ENCODE results near the gene EEA1. TPM values are rescaled to one million over a fixed set of nuclear protein-coding genes. Genes with fewer than 3 reads are reported as not detected.
"Not testable (repeated sequence)": the region's sequence is repeated elsewhere in the genome, so short reads cannot be mapped to it uniquely, and the experiment has no call there.

EEA1 gene
- total RNA-seq, 1 donor from 2014 or later, result 22.2 TPM

DNA sequence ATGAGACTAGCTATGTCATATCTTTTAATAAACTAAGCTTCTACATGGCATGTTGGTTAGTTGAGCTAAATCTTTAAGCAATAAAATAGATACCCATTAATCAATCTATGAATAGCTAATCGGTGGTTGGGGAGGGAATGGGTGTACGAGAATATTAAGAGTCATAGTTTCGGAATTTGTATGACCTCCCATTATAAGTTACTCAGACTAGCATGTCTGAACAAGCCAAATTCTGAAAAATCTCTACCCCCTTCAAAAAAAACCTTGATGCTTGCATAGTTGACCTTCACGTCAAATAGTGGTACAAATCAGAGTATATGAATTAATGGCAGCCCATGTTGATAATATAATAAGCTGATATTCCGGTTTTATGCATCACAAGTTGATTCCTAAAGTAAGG is 166.3 kb downstream of the EEA1 start:
- intact Hi-C loops (cut with micrococcal nuclease), result no loop called here
- no peaks in the 10 kb centered on the region for H3K36me3 Mint-ChIP-seq (ENCODE audit: low read depth)
- no peak for DNase-seq
- H3K27ac Mint-ChIP-seq, result no peak overlapping the region
- H3K27me3 Mint-ChIP-seq, result peaks cover 22% of the 10 kb centered on the region
- H3K4me3 Mint-ChIP-seq, result no peak overlapping the region
- peaks cover 10% of the 10 kb centered on the region for H3K9me3 Mint-ChIP-seq
- peaks cover 2% of the 10 kb centered on the region for H3K4me1 Mint-ChIP-seq

DNA sequence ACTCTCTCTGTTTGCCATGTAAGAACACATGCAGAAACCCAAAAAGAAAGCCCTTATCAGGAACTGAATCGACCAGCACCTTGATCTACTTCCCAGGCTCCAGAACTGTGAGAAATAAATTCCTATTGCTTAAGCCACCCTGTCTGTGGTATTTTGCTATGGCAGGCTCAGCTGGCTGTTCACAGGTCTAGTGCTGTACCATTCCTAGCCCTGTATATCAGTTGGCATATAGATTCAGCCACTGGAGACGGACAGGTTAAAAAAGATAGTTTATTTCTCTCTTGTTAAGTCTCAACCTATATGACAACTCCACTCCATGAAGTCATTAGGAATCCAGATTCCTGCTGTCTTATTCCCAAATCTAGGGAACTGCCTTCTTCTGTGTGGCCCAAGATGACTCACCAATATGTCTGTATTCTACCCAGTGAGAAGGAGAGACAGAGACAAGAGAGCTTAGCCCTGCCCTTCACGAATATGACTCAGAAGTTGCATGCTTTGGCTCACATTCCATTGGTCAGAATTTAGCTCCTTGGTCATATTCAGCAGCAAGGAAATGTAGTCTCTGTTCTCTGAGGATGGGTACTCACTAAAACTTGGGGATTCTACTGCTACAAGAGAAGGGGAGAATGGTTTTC is 169.3 kb downstream of the EEA1 start:
- no peak overlapping the region for H3K4me3 Mint-ChIP-seq
- H3K4me1 Mint-ChIP-seq, result peaks cover under 1% of the 10 kb centered on the region
- DNase-seq, result no peak
- H3K36me3 Mint-ChIP-seq (ENCODE audit: low read depth), result no peaks in the 10 kb centered on the region
- intact Hi-C loops (cut with micrococcal nuclease), result no loop called here
- no peak overlapping the region for H3K27ac Mint-ChIP-seq
- H3K9me3 Mint-ChIP-seq, result peaks cover 10% of the 10 kb centered on the region
- H3K27me3 Mint-ChIP-seq, result peaks cover 30% of the 10 kb centered on the region

DNA sequence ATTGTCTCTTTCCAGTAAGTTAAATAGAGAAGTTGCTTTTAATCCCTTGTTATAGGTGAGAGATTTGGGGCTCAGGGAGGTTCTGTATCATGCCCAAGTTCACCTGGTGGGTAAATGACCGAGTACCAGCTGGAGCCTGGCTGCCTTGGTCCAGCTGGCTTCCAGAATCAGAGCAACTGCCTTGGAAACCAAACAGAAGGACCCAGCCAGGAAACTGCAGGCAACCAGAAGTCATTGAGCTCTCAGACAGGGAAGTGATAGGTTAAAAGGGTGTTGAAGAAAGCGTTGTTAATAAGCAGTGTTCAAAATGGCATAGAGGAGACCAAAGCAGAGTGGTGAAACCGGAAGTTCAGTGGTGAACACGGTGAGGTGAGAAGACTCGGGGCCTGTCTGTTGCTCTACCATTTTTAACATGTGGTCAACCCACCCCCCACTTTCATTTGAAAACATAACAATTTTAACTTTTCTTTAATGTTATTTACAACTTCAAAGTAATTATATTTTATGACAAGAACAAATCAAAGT is 171.4 kb downstream of the EEA1 start:
- Mint-ChIP-seq H3K27ac (no peak overlapping the region), H3K4me1 (no peaks in the 10 kb centered on the region), H3K27me3 (peaks cover 24% of the 10 kb centered on the region), H3K4me3 (no peak overlapping the region), H3K9me3 (peaks cover 10% of the 10 kb centered on the region), H3K36me3 (ENCODE audit: low read depth) (no peaks in the 10 kb centered on the region)
- intact Hi-C loops (cut with micrococcal nuclease), result no loop called here
- DNase-seq, result no peak

DNA sequence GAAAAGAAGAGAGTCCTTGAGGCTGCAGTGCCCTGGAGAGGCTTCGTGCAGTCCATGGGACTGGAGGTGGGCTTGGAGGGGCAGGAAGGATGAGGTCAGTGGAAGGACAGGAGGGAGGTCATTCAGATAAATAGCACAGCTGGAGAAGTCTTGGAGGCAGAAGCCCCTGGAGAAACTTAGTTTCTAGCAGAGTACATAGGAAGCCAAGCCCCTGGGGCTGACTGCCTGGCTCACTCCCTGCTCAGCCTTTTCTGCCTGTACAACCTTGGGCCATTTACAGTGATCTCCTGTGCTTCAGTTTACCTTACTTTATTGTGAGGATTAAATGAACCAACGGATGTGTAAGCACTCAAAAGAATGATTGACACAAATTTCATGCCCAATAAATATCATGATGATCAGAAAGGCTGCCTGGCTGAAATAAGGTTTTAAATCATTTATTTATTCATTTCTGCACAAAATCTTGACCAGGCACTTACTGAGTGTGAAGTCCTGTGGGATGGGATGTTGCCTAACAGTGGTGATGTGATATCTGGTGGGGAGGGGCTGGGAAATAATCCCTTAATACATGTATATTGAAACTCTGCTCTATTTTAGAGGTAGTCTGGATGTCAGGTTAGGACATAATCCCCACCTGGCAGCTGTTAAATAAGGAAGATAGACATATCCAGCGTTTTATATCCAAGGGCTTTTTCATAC is 172.0 kb downstream of the EEA1 start:
- Mint-ChIP-seq H3K27ac (no peak overlapping the region), H3K27me3 (peaks cover 24% of the 10 kb centered on the region), H3K4me1 (no peaks in the 10 kb centered on the region), H3K9me3 (peaks cover 10% of the 10 kb centered on the region), H3K4me3 (no peak overlapping the region), H3K36me3 (ENCODE audit: low read depth) (no peaks in the 10 kb centered on the region)
- DNase-seq, result no peak
- intact Hi-C loops (cut with micrococcal nuclease), result no loop called here

DNA sequence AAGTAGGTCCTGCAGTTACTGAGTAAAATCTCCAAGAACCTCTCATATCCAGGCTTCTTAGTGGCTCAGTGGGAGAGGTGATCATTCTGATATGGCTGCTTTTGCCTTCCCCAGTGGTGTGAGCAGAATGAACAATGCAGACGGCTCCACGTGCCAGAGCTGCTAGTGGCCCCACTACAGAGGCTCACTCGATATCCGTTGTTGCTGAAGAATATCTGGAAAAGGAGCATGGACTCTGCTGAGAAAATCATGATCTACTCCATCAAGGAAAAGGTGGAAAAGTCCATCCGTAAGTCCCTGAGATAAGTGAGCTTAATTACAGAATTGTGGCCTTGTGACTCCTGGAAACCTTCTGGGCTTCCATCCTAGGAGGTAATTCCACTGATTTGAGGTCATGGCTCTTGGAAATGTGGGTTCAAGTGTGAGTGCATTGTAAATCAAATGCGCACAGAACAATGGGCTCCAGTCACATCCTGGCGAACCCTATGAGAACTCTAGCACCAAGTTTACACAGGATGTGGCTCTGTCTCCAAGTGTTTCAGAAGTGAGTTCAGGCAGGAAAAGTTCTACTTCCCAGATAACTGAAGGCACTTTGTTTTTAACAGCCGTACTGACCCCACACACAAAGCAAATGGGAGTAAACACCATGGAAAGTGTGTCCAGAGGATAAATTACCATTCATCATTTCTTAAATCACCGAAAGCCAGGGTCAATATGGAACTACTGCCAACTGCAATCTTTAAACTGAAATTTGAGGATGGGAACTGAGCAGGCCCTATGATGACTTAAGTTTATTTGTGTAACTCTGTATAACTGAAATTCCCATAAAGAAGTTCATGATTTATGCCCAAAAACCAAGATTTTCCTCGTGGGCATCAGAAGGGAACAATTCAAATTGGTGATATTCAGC is 174.9 kb downstream of the EEA1 start:
- H3K9me3 Mint-ChIP-seq, result peaks cover 10% of the 10 kb centered on the region
- no peaks in the 10 kb centered on the region for H3K4me1 Mint-ChIP-seq
- peak; percentile 29 for DNase-seq
- H3K27ac Mint-ChIP-seq, result no peak overlapping the region
- H3K27me3 Mint-ChIP-seq, result peaks cover 19% of the 10 kb centered on the region
- intact Hi-C loops (cut with micrococcal nuclease), result no loop called here
- H3K4me3 Mint-ChIP-seq, result no peak overlapping the region
- no peaks in the 10 kb centered on the region for H3K36me3 Mint-ChIP-seq (ENCODE audit: low read depth)

DNA sequence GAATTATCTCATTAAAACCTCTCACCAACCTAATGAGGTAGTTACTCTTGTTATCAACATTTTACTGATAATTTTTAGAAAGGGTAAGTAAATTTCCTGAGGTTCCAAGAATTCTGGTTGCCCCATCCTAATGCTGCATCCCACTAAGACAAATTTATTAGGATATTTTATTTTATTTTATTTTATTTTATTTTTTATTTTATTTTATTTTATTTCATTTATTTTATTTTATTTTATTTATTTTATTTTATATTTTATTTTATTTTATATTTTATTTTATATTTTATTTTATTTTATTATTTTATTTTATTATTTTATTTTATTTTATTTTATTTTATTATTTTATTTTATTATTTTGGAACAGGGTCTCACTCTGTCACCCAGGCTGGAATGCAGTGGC is 179.4 kb downstream of the EEA1 start:
- H3K4me1 Mint-ChIP-seq; H3K9me3 Mint-ChIP-seq; DNase-seq; H3K4me3 Mint-ChIP-seq; H3K27ac Mint-ChIP-seq; H3K27me3 Mint-ChIP-seq; intact Hi-C loops (cut with micrococcal nuclease); H3K36me3 Mint-ChIP-seq (ENCODE audit: low read depth): not testable (repeated sequence)

DNA sequence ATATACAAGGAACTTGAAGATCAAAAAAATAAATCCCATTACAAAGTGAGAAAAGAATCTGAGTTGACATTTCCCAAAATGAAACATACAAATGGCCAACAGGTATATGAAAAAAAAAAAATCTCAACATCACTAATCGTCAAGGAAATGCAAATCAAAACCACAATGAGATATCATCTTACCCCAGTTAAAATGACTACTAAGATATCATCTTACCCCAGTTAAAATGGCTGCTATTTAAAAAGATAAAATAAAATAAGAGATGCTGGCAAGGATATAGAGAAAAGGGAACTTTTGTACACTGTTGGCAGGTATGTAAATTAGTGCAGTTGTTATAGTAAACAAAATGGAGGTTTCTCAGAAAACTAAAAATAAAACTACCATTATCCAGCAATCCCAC is 181.9 kb downstream of the EEA1 start:
- intact Hi-C loops (cut with micrococcal nuclease), result no loop called here

DNA sequence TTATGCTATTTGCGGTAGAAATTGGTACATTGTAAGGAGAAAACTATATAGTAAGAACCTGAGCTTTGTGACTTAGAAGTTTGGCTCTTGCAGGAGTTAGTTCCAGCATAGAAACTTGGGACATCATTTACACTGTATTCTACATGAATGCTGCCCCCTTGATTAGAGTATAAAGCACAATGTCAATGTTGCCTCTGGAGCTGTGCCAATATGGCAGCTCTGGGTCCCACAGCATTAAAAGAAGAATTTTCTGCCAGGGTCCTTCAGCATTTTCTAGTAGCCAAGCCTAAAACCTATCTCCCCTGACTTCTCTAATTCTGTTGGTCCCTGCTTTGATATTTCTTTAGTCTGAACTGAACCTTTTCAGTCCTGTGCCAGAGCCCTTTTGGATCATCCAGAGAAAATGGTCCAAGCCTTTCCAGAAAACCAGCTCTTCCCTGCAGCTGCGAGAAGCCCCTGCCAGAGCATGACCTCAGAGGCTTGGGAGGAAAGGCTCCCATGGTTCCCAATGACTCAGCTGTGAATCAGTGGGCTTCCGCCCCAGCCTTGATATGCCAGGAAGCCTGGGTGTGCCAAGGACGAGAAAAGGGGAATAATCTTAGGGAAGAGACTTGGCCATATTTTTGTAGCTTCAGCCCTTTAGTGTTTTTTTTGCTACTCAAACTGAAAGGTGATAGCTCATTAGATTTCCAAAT is 183.1 kb downstream of the EEA1 start:
- no peaks in the 10 kb centered on the region for H3K36me3 Mint-ChIP-seq (ENCODE audit: low read depth)

More for the DNA sequence above, 181.9 kb downstream of the EEA1 start:
- H3K27ac Mint-ChIP-seq, result no peak overlapping the region
- no peaks in the 10 kb centered on the region for H3K9me3 Mint-ChIP-seq
- H3K4me3 Mint-ChIP-seq, result no peak overlapping the region
- H3K4me1 Mint-ChIP-seq, result no peaks in the 10 kb centered on the region
- no peaks in the 10 kb centered on the region for H3K27me3 Mint-ChIP-seq
- no peak for DNase-seq
- H3K36me3 Mint-ChIP-seq (ENCODE audit: low read depth), result no peaks in the 10 kb centered on the region

DNA sequence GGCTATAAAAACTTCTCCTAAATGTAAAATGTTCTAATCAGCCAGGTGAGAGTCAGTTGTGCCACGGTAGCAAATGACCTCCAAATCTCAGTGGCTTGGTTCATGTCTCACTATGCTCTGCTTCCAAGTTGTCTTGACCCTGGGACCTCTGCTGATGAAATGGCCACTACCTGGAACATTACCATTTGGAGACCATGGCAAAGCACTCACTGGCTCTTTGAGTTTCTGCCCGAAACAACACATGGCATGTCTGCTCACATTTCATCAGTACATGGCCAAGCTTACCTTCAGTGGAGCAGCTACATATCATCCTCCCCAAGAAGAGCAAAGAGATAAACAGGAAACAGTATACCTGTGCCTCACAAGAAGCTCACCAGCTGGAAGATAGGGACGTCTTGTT is 186.1 kb downstream of the EEA1 start:
- no peaks in the 10 kb centered on the region for H3K4me1 Mint-ChIP-seq
- intact Hi-C loops (cut with micrococcal nuclease), result no loop called here
- H3K27me3 Mint-ChIP-seq, result peaks cover 4% of the 10 kb centered on the region
- H3K9me3 Mint-ChIP-seq, result no peaks in the 10 kb centered on the region
- H3K27ac Mint-ChIP-seq, result no peak overlapping the region
- H3K4me3 Mint-ChIP-seq, result no peak overlapping the region
- H3K36me3 Mint-ChIP-seq (ENCODE audit: low read depth), result no peaks in the 10 kb centered on the region
- DNase-seq, result no peak

More for the DNA sequence above, 183.1 kb downstream of the EEA1 start:
- H3K4me1 Mint-ChIP-seq, result no peaks in the 10 kb centered on the region
- no peak overlapping the region for H3K4me3 Mint-ChIP-seq
- H3K27me3 Mint-ChIP-seq, result peaks cover 4% of the 10 kb centered on the region
- no peaks in the 10 kb centered on the region for H3K9me3 Mint-ChIP-seq
- no peak overlapping the region for H3K27ac Mint-ChIP-seq
- no peak for DNase-seq
- intact Hi-C loops (cut with micrococcal nuclease), result no loop called here

DNA sequence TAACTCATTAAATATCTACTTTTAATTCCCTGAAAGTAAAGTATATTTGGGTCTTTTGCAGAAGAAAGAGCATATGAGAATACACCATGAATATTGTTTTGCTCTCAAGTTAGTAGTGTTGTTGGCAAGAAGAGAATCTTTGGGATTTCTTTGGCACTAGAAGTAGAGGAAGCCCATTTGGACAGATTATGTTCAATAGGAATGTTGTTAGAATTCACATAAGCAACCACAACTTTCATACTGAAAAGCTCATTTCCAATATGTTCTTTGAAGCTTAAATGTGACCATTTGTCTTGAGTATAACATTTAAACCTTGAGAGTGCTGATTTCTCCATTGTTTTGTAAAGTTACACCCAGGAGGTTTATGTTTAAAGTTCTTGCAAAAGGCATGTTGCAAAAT is 188.7 kb downstream of the EEA1 start:
- H3K27ac Mint-ChIP-seq, result no peak overlapping the region
- H3K4me1 Mint-ChIP-seq, result no peaks in the 10 kb centered on the region
- no peaks in the 10 kb centered on the region for H3K36me3 Mint-ChIP-seq (ENCODE audit: low read depth)
- no peak overlapping the region for H3K4me3 Mint-ChIP-seq
- no peaks in the 10 kb centered on the region for H3K9me3 Mint-ChIP-seq
- DNase-seq, result no peak
- H3K27me3 Mint-ChIP-seq, result peaks cover 4% of the 10 kb centered on the region
- intact Hi-C loops (cut with micrococcal nuclease), result no loop called here

DNA sequence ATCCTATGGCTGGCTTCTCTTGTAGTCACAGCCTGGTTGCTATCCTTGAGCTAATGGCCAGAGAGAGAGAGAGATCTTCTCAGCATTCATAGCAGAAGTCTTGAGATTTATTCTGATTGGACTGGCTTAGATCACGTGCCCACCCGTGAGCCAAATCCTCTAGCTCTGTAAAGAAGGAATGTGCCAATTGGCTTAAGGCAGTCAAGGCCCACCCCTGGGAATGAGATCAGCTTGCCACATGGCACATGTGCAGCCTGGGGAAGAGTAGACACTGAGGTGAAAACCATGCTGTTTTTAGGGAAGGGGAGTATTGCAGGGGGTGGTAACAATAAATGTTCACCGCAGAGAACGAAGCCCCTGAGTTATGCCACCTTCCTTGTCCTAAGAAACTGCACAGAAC is 190.0 kb downstream of the EEA1 start:
- H3K36me3 Mint-ChIP-seq (ENCODE audit: low read depth), result no peaks in the 10 kb centered on the region
- H3K27me3 Mint-ChIP-seq, result peaks cover 4% of the 10 kb centered on the region
- intact Hi-C loops (cut with micrococcal nuclease), result no loop called here
- H3K9me3 Mint-ChIP-seq, result peaks cover 3% of the 10 kb centered on the region
- no peak overlapping the region for H3K4me3 Mint-ChIP-seq
- H3K27ac Mint-ChIP-seq, result no peak overlapping the region
- no peak for DNase-seq
- H3K4me1 Mint-ChIP-seq, result no peaks in the 10 kb centered on the region

DNA sequence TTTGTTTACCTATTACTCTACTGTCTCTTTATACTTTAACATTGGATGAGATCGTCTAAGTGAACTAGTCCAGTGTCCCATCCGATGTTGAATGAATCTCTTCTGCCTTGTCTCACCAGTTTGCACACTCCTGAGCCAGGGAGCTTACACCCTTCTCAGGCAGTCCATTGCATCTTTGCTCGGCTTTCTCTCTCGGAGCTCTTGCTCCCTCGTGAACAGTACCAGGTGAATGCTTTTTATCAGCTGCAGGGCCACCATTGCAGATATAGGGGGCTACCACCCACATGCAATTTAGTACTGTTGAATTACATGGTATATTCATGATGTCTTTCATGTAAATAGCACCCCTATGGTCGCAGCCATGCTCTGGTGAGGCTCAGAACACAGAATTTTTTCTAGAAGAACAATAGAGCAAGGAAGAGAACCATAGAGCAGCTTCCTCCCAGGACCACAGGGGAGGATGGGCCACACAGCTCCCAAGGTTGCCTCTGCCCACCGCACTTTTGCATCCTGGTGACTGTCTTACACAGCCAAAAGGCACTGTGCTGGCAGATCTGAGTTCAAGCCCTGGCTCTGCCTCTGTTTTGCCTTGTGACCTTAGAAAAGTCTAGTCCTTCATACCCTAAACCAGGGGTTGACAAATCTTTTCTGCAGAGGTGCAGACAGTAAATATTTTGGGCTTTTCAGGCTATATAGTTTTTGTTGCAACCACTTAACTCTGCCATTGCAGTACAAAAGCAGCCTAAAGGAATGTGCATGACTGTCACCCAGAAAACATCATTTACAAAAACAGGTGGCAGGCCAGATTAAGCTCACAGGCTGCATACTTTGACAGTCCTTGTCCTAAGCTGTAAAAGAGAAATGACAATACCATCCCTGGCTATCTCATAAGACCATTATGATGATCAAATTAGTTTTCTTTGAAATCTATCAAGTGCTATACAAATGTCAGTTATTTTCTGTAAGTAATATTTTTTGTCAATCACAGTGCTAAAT is 190.9 kb downstream of the EEA1 start:
- no peak for DNase-seq
- Mint-ChIP-seq H3K4me1 (no peaks in the 10 kb centered on the region), H3K27me3 (peaks cover 4% of the 10 kb centered on the region), H3K36me3 (ENCODE audit: low read depth) (no peaks in the 10 kb centered on the region), H3K27ac (no peak overlapping the region), H3K9me3 (peaks cover 3% of the 10 kb centered on the region), H3K4me3 (no peak overlapping the region)
- intact Hi-C loops (cut with micrococcal nuclease), result no loop called here

DNA sequence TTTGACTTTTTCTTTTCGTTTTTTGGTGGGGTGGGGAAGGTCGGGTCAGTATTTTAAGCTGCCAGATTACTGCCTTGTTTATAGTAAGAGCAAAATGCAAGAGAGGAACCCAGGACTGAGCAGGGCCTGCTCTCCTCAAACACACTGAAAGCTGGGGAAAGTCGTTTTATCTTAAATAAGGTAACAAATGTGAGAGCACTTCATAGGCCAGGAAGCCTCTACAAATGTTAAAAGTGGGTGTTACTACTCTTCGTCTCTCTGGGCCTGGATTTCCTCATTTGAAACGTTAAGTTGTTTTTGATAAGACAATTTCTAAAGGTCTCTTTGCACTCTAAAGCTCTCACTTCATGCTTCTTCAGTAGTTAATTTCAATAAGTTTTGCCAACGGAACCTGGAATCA is 192.5 kb downstream of the EEA1 start:
- peaks cover 3% of the 10 kb centered on the region for H3K9me3 Mint-ChIP-seq
- DNase-seq, result no peak
- intact Hi-C loops (cut with micrococcal nuclease), result no loop called here
- no peaks in the 10 kb centered on the region for H3K36me3 Mint-ChIP-seq (ENCODE audit: low read depth)
- no peak overlapping the region for H3K4me3 Mint-ChIP-seq
- no peaks in the 10 kb centered on the region for H3K4me1 Mint-ChIP-seq
- no peak overlapping the region for H3K27ac Mint-ChIP-seq
- peaks cover 3% of the 10 kb centered on the region for H3K27me3 Mint-ChIP-seq
